BLaER1 (cell line): ENCODE measurements around the gene P2RY6.
A peak's percentile ranks its signal among the peaks of the same experiment; 100 is the strongest.

ENCODE experiments used
- H3K27ac ChIP-seq: shearing (Covaris generic); formaldehyde crosslinking; 2 replicates; pipeline ENCODE4 v1.8.1; 2022
- H3K27me3 ChIP-seq: shearing (Covaris generic); formaldehyde crosslinking; 2 replicates; pipeline ENCODE4 v1.8.1; 2022
- H3K36me3 ChIP-seq: shearing (Covaris generic); formaldehyde crosslinking; 2 replicates; pipeline ENCODE4 v1.8.1; 2022
- H3K4me1 ChIP-seq: shearing (Covaris generic); formaldehyde crosslinking; 2 replicates; pipeline ENCODE4 v1.8.1; 2022
- H3K4me2 ChIP-seq: shearing (Covaris generic); formaldehyde crosslinking; 2 replicates; pipeline ENCODE4 v1.8.1; 2022
- H3K4me3 ChIP-seq: shearing (Covaris generic); formaldehyde crosslinking; 2 replicates; pipeline ENCODE4 v1.8.1; 2022
- H3K9ac ChIP-seq: shearing (Covaris generic); formaldehyde crosslinking; 2 replicates; pipeline ENCODE4 v1.8.1; 2022
- H3K9me3 ChIP-seq: shearing (Covaris generic); formaldehyde crosslinking; 2 replicates; pipeline ENCODE4 v1.8.1; 2022
- H4K20me1 ChIP-seq: shearing (Covaris generic); formaldehyde crosslinking; 2 replicates; pipeline ENCODE4 v1.8.1; 2022
- Cebpa-rat ChIP-seq: shearing (Covaris generic); IDR thresholded peaks from 2 replicates; pipeline ENCODE4 v1.8.1; 2022

Gene P2RY6

GRCh38 chr11:73237471-73238290 lies 34.5 kb upstream of the P2RY6 start:
- peaks cover 12% of the 10 kb centered on the region for H3K4me1 ChIP-seq
- no peaks in the 10 kb centered on the region for H3K27me3 ChIP-seq
- no peak overlapping the region for H3K4me3 ChIP-seq
- no peaks in the 10 kb centered on the region for H4K20me1 ChIP-seq
- H3K9ac ChIP-seq, result no peak overlapping the region
- no peak overlapping the region for H3K27ac ChIP-seq
- H3K36me3 ChIP-seq, result no peaks in the 10 kb centered on the region
- no peak overlapping the region for H3K4me2 ChIP-seq
- no peaks in the 10 kb centered on the region for H3K9me3 ChIP-seq
- no peak for TF ChIP-seq Cebpa-rat

DNA sequence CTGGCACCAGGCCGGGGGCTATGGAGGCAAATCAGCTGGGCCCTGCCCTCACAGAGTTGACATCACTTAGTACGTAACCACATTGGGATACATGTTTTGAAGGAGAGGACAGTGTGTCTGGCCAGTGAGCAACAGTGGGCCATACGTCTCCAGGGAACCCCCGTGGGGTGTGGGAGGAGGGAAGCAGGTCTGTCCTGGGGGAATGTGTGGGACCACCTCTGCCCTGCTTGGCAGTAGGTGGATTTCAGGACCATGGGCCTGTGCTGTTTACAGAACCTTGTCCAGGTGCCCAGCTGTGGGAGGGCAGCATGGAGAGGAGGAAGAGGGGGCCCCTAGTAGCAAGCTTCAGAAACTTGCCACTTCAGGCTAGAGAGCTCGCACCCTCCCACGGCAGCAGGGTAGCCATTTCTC lies 33.0 kb upstream of the P2RY6 start:
- Histone ChIP-seq H3K4me3 (no peak overlapping the region), H3K9ac (no peak overlapping the region), H3K27ac (no peak overlapping the region), H4K20me1 (no peaks in the 10 kb centered on the region), H3K27me3 (no peaks in the 10 kb centered on the region), H3K9me3 (no peaks in the 10 kb centered on the region), H3K4me2 (no peak overlapping the region), H3K36me3 (no peaks in the 10 kb centered on the region), H3K4me1 (peaks cover 15% of the 10 kb centered on the region)
- TF ChIP-seq Cebpa-rat, result no peak

- Histone ChIP-seq H3K9ac (no peak overlapping the region), H3K27ac (no peak overlapping the region), H3K4me3 (no peak overlapping the region), H3K27me3 (no peaks in the 10 kb centered on the region), H3K9me3 (no peaks in the 10 kb centered on the region), H3K4me1 (peaks cover 15% of the 10 kb centered on the region), H3K4me2 (no peak overlapping the region), H4K20me1 (no peaks in the 10 kb centered on the region), H3K36me3 (no peaks in the 10 kb centered on the region)
- no peak for TF ChIP-seq Cebpa-rat
Observed at GRCh38 chr11:73239571-73240189, 32.5 kb upstream of the P2RY6 start.

- H3K4me2 ChIP-seq, result no peak overlapping the region
- no peaks in the 10 kb centered on the region for H3K9me3 ChIP-seq
- H3K27ac ChIP-seq, result no peak overlapping the region
- no peaks in the 10 kb centered on the region for H3K27me3 ChIP-seq
- peaks cover 15% of the 10 kb centered on the region for H3K4me1 ChIP-seq
- H3K36me3 ChIP-seq, result no peaks in the 10 kb centered on the region
- no peak overlapping the region for H3K4me3 ChIP-seq
- H3K9ac ChIP-seq, result no peak overlapping the region
- TF ChIP-seq Cebpa-rat, result no peak
- H4K20me1 ChIP-seq, result no peaks in the 10 kb centered on the region
Observed at GRCh38 chr11:73240190-73240781, 31.9 kb upstream of the P2RY6 start.

- no peak for TF ChIP-seq Cebpa-rat
- H3K9ac ChIP-seq, result no peak overlapping the region
- H3K27ac ChIP-seq, result no peak overlapping the region
- H3K4me2 ChIP-seq, result no peak overlapping the region
- H3K4me3 ChIP-seq, result no peak overlapping the region
- H3K36me3 ChIP-seq, result no peaks in the 10 kb centered on the region
- H3K27me3 ChIP-seq, result no peaks in the 10 kb centered on the region
- no peaks in the 10 kb centered on the region for H3K9me3 ChIP-seq
- no peaks in the 10 kb centered on the region for H4K20me1 ChIP-seq
- peaks cover 15% of the 10 kb centered on the region for H3K4me1 ChIP-seq
Observed at GRCh38 chr11:73241300-73241699, 30.8 kb upstream of the P2RY6 start.

GRCh38 chr11:73242251-73243092 lies 29.7 kb upstream of the P2RY6 start:
- Histone ChIP-seq H3K27ac (peak overlapping the region; percentile 56), H3K36me3 (no peaks in the 10 kb centered on the region), H3K9me3 (no peaks in the 10 kb centered on the region), H4K20me1 (no peaks in the 10 kb centered on the region), H3K4me3 (no peak overlapping the region), H3K4me1 (peaks cover 15% of the 10 kb centered on the region), H3K27me3 (no peaks in the 10 kb centered on the region), H3K9ac (no peak overlapping the region), H3K4me2 (peak overlapping the region; percentile 52)
- TF ChIP-seq Cebpa-rat, result no peak

GRCh38 chr11:73243093-73243485 lies 29.0 kb upstream of the P2RY6 start:
- no peaks in the 10 kb centered on the region for H3K9me3 ChIP-seq
- H3K9ac ChIP-seq, result no peak overlapping the region
- H3K27me3 ChIP-seq, result no peaks in the 10 kb centered on the region
- no peak overlapping the region for H3K27ac ChIP-seq
- no peak overlapping the region for H3K4me3 ChIP-seq
- H3K4me2 ChIP-seq, result no peak overlapping the region; the same call in 1 of the 2 replicates
- H3K36me3 ChIP-seq, result no peaks in the 10 kb centered on the region
- TF ChIP-seq Cebpa-rat, result no peak
- H3K4me1 ChIP-seq, result peaks cover 10% of the 10 kb centered on the region
- no peaks in the 10 kb centered on the region for H4K20me1 ChIP-seq

DNA sequence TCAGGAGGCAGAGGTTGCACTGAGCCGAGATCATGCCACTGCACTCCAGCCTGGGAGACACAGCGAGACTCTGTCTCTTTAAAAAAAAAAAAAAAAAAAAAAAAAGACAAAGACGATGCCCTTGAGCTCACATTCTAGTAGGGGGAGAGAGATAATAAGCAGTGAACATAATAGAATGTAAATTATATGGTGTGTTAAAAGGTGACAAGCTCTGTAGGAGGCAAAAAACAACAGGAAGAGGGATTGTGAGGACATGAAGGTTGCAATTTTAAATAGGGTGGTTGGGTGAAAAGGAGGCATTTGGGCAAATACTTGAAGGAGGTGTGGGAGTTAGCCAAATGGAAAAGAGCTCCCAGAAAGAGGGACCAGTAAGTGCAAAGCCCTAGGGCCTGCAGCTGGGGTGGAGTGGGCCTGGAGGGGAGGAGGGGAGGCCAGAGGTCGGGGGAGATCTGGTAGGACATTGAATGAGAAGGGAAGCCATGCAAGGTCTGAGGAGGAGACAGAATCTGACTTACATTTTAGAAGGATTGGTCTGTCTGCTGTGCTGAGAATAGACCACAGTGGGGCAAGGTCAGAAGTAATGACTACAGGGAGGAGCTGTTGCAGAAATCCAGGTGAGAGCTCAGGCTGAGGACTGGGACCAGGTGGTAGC lies 27.4 kb upstream of the P2RY6 start:
- H3K4me1 ChIP-seq, result peaks cover 10% of the 10 kb centered on the region
- no peaks in the 10 kb centered on the region for H3K9me3 ChIP-seq
- no peak overlapping the region for H3K4me2 ChIP-seq
- no peak for TF ChIP-seq Cebpa-rat
- no peak overlapping the region for H3K9ac ChIP-seq
- no peak overlapping the region for H3K4me3 ChIP-seq
- no peaks in the 10 kb centered on the region for H3K36me3 ChIP-seq
- no peak overlapping the region for H3K27ac ChIP-seq
- no peaks in the 10 kb centered on the region for H4K20me1 ChIP-seq
- no peaks in the 10 kb centered on the region for H3K27me3 ChIP-seq

- TF ChIP-seq Cebpa-rat, result no peak
- H3K4me3 ChIP-seq, result no peak overlapping the region
- H3K27ac ChIP-seq, result no peak overlapping the region
Observed at GRCh38 chr11:73245461-73245860, 26.7 kb upstream of the P2RY6 start.

More at GRCh38 chr11:73245461-73245860, 26.7 kb upstream of the P2RY6 start:
- H3K4me2 ChIP-seq, result no peak overlapping the region
- no peak overlapping the region for H3K9ac ChIP-seq
- H3K27me3 ChIP-seq, result no peaks in the 10 kb centered on the region
- H4K20me1 ChIP-seq, result no peaks in the 10 kb centered on the region
- no peaks in the 10 kb centered on the region for H3K9me3 ChIP-seq
- H3K4me1 ChIP-seq, result peaks cover 10% of the 10 kb centered on the region
- no peaks in the 10 kb centered on the region for H3K36me3 ChIP-seq
